ENCODE data around the gene ABCG1. TPM values are rescaled to one million over a fixed set of nuclear protein-coding genes. Genes with fewer than 3 reads are reported as not detected.
A peak's percentile ranks its signal among the peaks of the same experiment; 100 is the strongest.

Gene ABCG1
- polyA plus RNA-seq, 2 of the 4 experiments (the other 2 are of a cell fraction): 2.3 to 5.1 TPM

DNA sequence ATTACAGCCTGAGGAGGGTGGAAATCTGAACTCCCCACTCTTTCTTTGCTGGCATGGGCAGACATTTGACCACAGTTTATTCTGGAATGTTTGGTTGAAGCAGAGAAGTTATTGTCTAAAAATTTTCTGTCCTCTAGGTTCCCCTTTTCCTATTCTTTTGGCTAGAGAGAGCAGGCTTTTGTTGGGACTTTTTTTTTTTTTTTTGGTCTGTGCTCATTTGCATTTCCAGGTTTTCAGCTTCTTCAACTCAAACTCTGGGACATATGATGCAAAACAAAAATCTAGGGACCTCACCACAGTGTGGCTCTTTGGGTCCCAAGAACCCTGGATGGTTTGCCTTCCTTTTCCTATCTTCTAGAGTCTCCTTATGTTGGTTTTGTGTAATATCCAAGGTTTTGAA lies 10.9 kb upstream of the ABCG1 start:
- H3K4me1 ChIP-seq: peaks cover 14% of the 10 kb centered on the region

GRCh38 chr21:42208801-42209490 lies 10.0 kb upstream of the ABCG1 start:
- Histone ChIP-seq H3K9me3 (no peaks in the 10 kb centered on the region), H3K4me3 (no peak overlapping the region), H3K4me1 (peaks cover 14% of the 10 kb centered on the region), H3K27ac (peak overlapping the region; percentile 57 to 63; a peak in 4 of 6 replicates), H3K4me2 (no peak overlapping the region)
- DNase-seq (ENCODE audit: low read depth in 1 of 2, low spot score in 1 of 2): no peak
- WGBS (ENCODE audit: missing lambda C conversion rate): 70% methylated on average over 5 of the region's 5 CpGs
- FAIRE-seq: no peak
- no peak for ATAC-seq
- POLR2A ChIA-PET: no interaction called here
- CTCF ChIA-PET: interaction anchor here (0.7 kb wide), 1 partner anchor 11 kb away, joined by 4 read pairs; no protein-coding TSS in a partner anchor
- TF ChIP-seq ZSCAN20 (CRISPR knock-in tag; IDR thresholded peaks at IDR 0.05): no peak
- no peak for TF ChIP-seq PHF8 (IDR thresholded peaks at IDR 0.05; ENCODE audit: borderline replicate concordance, low read depth)
- TF ChIP-seq BHLHE40 (IDR thresholded peaks at IDR 0.05; ENCODE audit: low read depth, low read length): no peak
- no peak for TF ChIP-seq ESRRA (IDR thresholded peaks at IDR 0.05; ENCODE audit: borderline replicate concordance, low read length)
- TF ChIP-seq, protein P1, sequence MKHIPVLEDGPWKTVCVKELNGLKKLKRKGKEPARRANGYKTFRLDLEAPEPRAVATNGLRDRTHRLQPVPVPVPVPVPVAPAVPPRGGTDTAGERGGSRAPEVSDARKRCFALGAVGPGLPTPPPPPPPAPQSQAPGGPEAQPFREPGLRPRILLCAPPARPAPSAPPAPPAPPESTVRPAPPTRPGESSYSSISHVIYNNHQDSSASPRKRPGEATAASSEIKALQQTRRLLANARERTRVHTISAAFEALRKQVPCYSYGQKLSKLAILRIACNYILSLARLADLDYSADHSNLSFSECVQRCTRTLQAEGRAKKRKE (CRISPR knock-in tag; IDR thresholded peaks at IDR 0.05; ENCODE audit: low read depth): no peak
- no peak for TF ChIP-seq TP53 (CRISPR knock-in tag; IDR thresholded peaks at IDR 0.05)
- TF ChIP-seq CHD4 (IDR thresholded peaks at IDR 0.05; ENCODE audit: borderline replicate concordance): no peak
- TF ChIP-seq FOSB (CRISPR knock-in tag; IDR thresholded peaks at IDR 0.05): no peak
- no peak for TF ChIP-seq NPAS2 (CRISPR knock-in tag; IDR thresholded peaks at IDR 0.05; ENCODE audit: borderline replicate concordance)
- no peak for TF ChIP-seq SREBF2 (IDR thresholded peaks at IDR 0.05)
- no peak for TF ChIP-seq MAFK (IDR thresholded peaks at IDR 0.05; ENCODE audit: partially characterized antibody)

More for the DNA sequence above, 10.9 kb upstream of the ABCG1 start:
- no peak overlapping the region for H3K27ac ChIP-seq
- POLR2A ChIA-PET: no interaction called here
- no peak overlapping the region for H3K4me3 ChIP-seq
- FAIRE-seq (no peak), DNase-seq (ENCODE audit: low read depth in 1 of 2, low spot score in 1 of 2) (no peak), ATAC-seq (no peak)
- TF ChIP-seq CHD2 (IDR thresholded peaks at IDR 0.05; ENCODE audit: low read length, partially characterized antibody) (no peak), PHF8 (IDR thresholded peaks at IDR 0.05; ENCODE audit: borderline replicate concordance, low read depth) (no peak), RCOR1 (IDR thresholded peaks at IDR 0.05; ENCODE audit: low read depth, low read length) (no peak), RARB (CRISPR knock-in tag; IDR thresholded peaks at IDR 0.05) (no peak), CEBPB (IDR thresholded peaks at IDR 0.05) (no peak), POLR2A (IDR thresholded peaks at IDR 0.05; ENCODE audit: low read length) (no peak), HDAC2 (IDR thresholded peaks at IDR 0.05) (no peak), EHMT2 (IDR thresholded peaks at IDR 0.05; ENCODE audit: low read depth) (no peak), BCL3 (IDR thresholded peaks at IDR 0.05) (no peak), E2F6 (IDR thresholded peaks at IDR 0.05; ENCODE audit: borderline replicate concordance, low read depth) (no peak), TFCP2L1 (CRISPR knock-in tag; IDR thresholded peaks at IDR 0.05) (no peak), ZSCAN20 (CRISPR knock-in tag; IDR thresholded peaks at IDR 0.05) (no peak), ELK1 (IDR thresholded peaks at IDR 0.05; ENCODE audit: low read depth, low read length) (no peak), FOSL2 (IDR thresholded peaks at IDR 0.05) (no peak), FOSL2 (CRISPR knock-in tag; IDR thresholded peaks at IDR 0.05) (no peak)
- TF ChIP-seq, protein P2, sequence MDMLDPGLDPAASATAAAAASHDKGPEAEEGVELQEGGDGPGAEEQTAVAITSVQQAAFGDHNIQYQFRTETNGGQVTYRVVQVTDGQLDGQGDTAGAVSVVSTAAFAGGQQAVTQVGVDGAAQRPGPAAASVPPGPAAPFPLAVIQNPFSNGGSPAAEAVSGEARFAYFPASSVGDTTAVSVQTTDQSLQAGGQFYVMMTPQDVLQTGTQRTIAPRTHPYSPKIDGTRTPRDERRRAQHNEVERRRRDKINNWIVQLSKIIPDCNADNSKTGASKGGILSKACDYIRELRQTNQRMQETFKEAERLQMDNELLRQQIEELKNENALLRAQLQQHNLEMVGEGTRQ (IDR thresholded peaks at IDR 0.05): no peak
- TF ChIP-seq, protein P3, sequence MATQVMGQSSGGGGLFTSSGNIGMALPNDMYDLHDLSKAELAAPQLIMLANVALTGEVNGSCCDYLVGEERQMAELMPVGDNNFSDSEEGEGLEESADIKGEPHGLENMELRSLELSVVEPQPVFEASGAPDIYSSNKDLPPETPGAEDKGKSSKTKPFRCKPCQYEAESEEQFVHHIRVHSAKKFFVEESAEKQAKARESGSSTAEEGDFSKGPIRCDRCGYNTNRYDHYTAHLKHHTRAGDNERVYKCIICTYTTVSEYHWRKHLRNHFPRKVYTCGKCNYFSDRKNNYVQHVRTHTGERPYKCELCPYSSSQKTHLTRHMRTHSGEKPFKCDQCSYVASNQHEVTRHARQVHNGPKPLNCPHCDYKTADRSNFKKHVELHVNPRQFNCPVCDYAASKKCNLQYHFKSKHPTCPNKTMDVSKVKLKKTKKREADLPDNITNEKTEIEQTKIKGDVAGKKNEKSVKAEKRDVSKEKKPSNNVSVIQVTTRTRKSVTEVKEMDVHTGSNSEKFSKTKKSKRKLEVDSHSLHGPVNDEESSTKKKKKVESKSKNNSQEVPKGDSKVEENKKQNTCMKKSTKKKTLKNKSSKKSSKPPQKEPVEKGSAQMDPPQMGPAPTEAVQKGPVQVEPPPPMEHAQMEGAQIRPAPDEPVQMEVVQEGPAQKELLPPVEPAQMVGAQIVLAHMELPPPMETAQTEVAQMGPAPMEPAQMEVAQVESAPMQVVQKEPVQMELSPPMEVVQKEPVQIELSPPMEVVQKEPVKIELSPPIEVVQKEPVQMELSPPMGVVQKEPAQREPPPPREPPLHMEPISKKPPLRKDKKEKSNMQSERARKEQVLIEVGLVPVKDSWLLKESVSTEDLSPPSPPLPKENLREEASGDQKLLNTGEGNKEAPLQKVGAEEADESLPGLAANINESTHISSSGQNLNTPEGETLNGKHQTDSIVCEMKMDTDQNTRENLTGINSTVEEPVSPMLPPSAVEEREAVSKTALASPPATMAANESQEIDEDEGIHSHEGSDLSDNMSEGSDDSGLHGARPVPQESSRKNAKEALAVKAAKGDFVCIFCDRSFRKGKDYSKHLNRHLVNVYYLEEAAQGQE (IDR thresholded peaks at IDR 0.05): no peak
- CTCF ChIA-PET: no interaction called here
- no peaks in the 10 kb centered on the region for H3K9me3 ChIP-seq
- H3K4me2 ChIP-seq: no peak overlapping the region
